ENCODE measurements around the gene CAV1. TPM values are rescaled to one million over a fixed set of nuclear protein-coding genes. Genes with fewer than 3 reads are reported as not detected.

Gene CAV1
- total and polyA plus RNA-seq, 2 experiments from 2014 or later = 16.0 to 21.1 TPM

- Histone ChIP-seq H3F3A (replicated peaks; ENCODE audit: low read depth) (no peaks in the 10 kb centered on the region), H3K27ac (ENCODE audit: low read depth) (no peak overlapping the region), H3K4me2 (no peak overlapping the region), H3K36me3 (ENCODE audit: insufficient read depth) (no peaks in the 10 kb centered on the region), H3K79me2 (replicated peaks; ENCODE audit: insufficient read depth) (no peaks in the 10 kb centered on the region), H2AFZ (no peak overlapping the region), H4K20me1 (replicated peaks; ENCODE audit: insufficient read depth) (no peaks in the 10 kb centered on the region), H3K4me1 (ENCODE audit: insufficient read depth) (no peaks in the 10 kb centered on the region), H3K9me2 (ENCODE audit: insufficient read depth) (no peaks in the 10 kb centered on the region), H3K4me3 (no peak overlapping the region), H3K27me3 (ENCODE audit: insufficient read depth) (no peaks in the 10 kb centered on the region)
- Mint-ChIP-seq H3K27me3 (ENCODE audit: insufficient read depth, low read depth, poor library complexity) (no peaks in the 10 kb centered on the region), H3K27ac (no peak overlapping the region), H3K4me1 (no peaks in the 10 kb centered on the region), H3K9me3 (no peaks in the 10 kb centered on the region; the same call in 2 of the 3 replicates), H3K36me3 (ENCODE audit: low read depth) (no peaks in the 10 kb centered on the region), H3K4me3 (no peak overlapping the region)
- ATAC-seq (no peak), DNase-seq (ENCODE audit: low spot score) (no peak)
- TF ChIP-seq EZH2 (IDR thresholded peaks at IDR 0.05; ENCODE audit: low read depth, unreplicated experiment) = no peak
- no peak for TF ChIP-seq ZNF331 (CRISPR knock-in tag; IDR thresholded peaks at IDR 0.05; ENCODE audit: low read depth)
- no peak for TF ChIP-seq STAT1 (IDR thresholded peaks at IDR 0.05; ENCODE audit: unreplicated experiment)
- no peak for TF ChIP-seq NANOG (IDR thresholded peaks at IDR 0.05; ENCODE audit: borderline replicate concordance)
- TF ChIP-seq REST (IDR thresholded peaks at IDR 0.05; ENCODE audit: unreplicated experiment) = no peak
- TF ChIP-seq JUNB (IDR thresholded peaks at IDR 0.05; ENCODE audit: unreplicated experiment) = no peak
- TF ChIP-seq POLR2AphosphoS5 (IDR thresholded peaks at IDR 0.05; ENCODE audit: low read depth) = no peak
- TF ChIP-seq CTCF (conservative IDR thresholded peaks at IDR 0.05; ENCODE audit: low read depth in 2 of 2) = no peak
- no peak for TF ChIP-seq ZNF462 (CRISPR knock-in tag; IDR thresholded peaks at IDR 0.05)
- no peak for TF ChIP-seq EZH2phosphoT487 (IDR thresholded peaks at IDR 0.05; ENCODE audit: unreplicated experiment)
Observed at GRCh38 chr7:116540743-116541142, 15.9 kb downstream of the CAV1 start.
